Neuronal stem cell (in vitro differentiated cells): ENCODE results near the gene GORASP2.

ENCODE experiments used
- DNase-seq: peaks from one replicate; pipeline ENCODE4 v3.0.0-alpha.2; 2013; ENCODE audit warnings: low spot score
- H2AFZ ChIP-seq: one replicate; pipeline ENCODE4 v1.6.1; 2013; ENCODE audit warnings: mild to moderate bottlenecking, low read length, inconsistent platforms
- H2AK5ac ChIP-seq: 2 replicates; pipeline ENCODE4 v1.6.1; 2013; ENCODE audit warnings: low read depth, mild to moderate bottlenecking, inconsistent platforms, low read length, moderate library complexity, mixed read lengths
- H2BK120ac ChIP-seq: 2 replicates; pipeline ENCODE4 v1.6.1; 2013; ENCODE audit warnings: low read depth, mild to moderate bottlenecking, inconsistent platforms, low read length, moderate library complexity, mixed read lengths
- H2BK12ac ChIP-seq: one replicate; pipeline ENCODE4 v1.6.1; 2013; ENCODE audit warnings: low read length, inconsistent platforms
- H2BK15ac ChIP-seq: 2 replicates; pipeline ENCODE4 v1.6.1; 2013; ENCODE audit warnings: mild to moderate bottlenecking, low read length, inconsistent platforms, mixed read lengths
- H2BK5ac ChIP-seq: one replicate; pipeline ENCODE4 v1.6.1; 2013; ENCODE audit warnings: inconsistent platforms, mild to moderate bottlenecking, low read length, moderate library complexity
- H3K14ac ChIP-seq: one replicate; pipeline ENCODE4 v1.6.1; 2013; ENCODE audit warnings: low read length, inconsistent platforms
- H3K18ac ChIP-seq: 2 replicates; pipeline ENCODE4 v1.6.1; 2013; ENCODE audit warnings: low read length, inconsistent platforms
- H3K23ac ChIP-seq: 2 replicates; pipeline ENCODE4 v1.6.1; 2013; ENCODE audit warnings: low read depth, mild to moderate bottlenecking, mixed read lengths, low read length, inconsistent platforms; ENCODE audit not compliant: poor library complexity
- H3K27ac ChIP-seq: replicated peaks from 3 replicates; pipeline ENCODE4 v1.5.1; 2013; ENCODE audit warnings: low read length, inconsistent platforms
- H3K27me3 ChIP-seq, 3 experiments: 2 replicates each; pipeline ENCODE4 v1.6.1; 2013; ENCODE audit warnings: low read length in 3 of 3, mild to moderate bottlenecking in 2 of 3, inconsistent platforms in 1 of 3, low read depth in 1 of 3, mixed read lengths in 1 of 3, moderate library complexity in 1 of 3; ENCODE audit not compliant: control insufficient read depth in 3 of 3, insufficient read depth in 3 of 3
- H3K36me3 ChIP-seq, 2 donors: replicated peaks in 1 of 2; 2 replicates each; pipeline ENCODE4 v1.6.1; 2013; ENCODE audit warnings: low read length in 2 of 2; ENCODE audit not compliant: control insufficient read depth in 2 of 2, insufficient read depth in 2 of 2
- H3K4ac ChIP-seq: 2 replicates; pipeline ENCODE4 v1.6.1; 2013; ENCODE audit warnings: inconsistent platforms, mild to moderate bottlenecking, low read length, moderate library complexity
- H3K4me1 ChIP-seq, 2 donors: 1 replicate in 1 of 2; 2 replicates in 1 of 2; pipeline ENCODE4 v1.6.1; 2013; ENCODE audit warnings: low read length in 2 of 2, low read depth in 1 of 2; ENCODE audit not compliant: control insufficient read depth in 2 of 2, insufficient read depth in 1 of 2
- H3K4me2 ChIP-seq: one replicate; pipeline ENCODE4 v1.6.1; 2013; ENCODE audit warnings: mild to moderate bottlenecking, low read length, inconsistent platforms; ENCODE audit not compliant: insufficient read depth, poor library complexity, severe bottlenecking
- H3K4me3 ChIP-seq, 2 donors: 2 replicates each; pipeline ENCODE4 v1.5.1; 2013; ENCODE audit warnings: low read length in 2 of 2, mild to moderate bottlenecking in 2 of 2, inconsistent platforms in 1 of 2, moderate library complexity in 1 of 2
- H3K79me1 ChIP-seq: one replicate; pipeline ENCODE4 v1.6.1; 2013; ENCODE audit warnings: low read depth, mild to moderate bottlenecking, inconsistent platforms, low read length, moderate library complexity
- H3K9ac ChIP-seq: one replicate; pipeline ENCODE4 v1.6.1; 2013; ENCODE audit warnings: mild to moderate bottlenecking, low read depth, low read length, inconsistent platforms; ENCODE audit not compliant: poor library complexity
- H3K9me3 ChIP-seq, 2 donors: replicated peaks in 1 of 2; 2 replicates each; pipeline versions ENCODE3 to v1.6.1; 2013; ENCODE audit warnings: low read length in 2 of 2, mild to moderate bottlenecking in 2 of 2, inconsistent platforms in 1 of 2, low read depth in 1 of 2, mixed read lengths in 1 of 2, moderate library complexity in 1 of 2; ENCODE audit not compliant: control insufficient read depth in 2 of 2, insufficient read depth in 1 of 2
- H4K8ac ChIP-seq: one replicate; pipeline ENCODE4 v1.6.1; 2013; ENCODE audit warnings: low read depth, mild to moderate bottlenecking, inconsistent platforms, low read length, moderate library complexity
- H4K91ac ChIP-seq: one replicate; pipeline ENCODE4 v1.6.1; 2013; ENCODE audit warnings: low read length, low read depth, mild to moderate bottlenecking, inconsistent platforms; ENCODE audit not compliant: poor library complexity
- WGBS, 2 donors: extraction: QIAGEN DNeasy Blood & Tissue Kit; methylation state at CpG; one replicate each; pipeline ENCODE4 v1.1.7; 2013; ENCODE audit warnings: missing lambda C conversion rate in 2 of 2, mixed read lengths in 1 of 2; ENCODE audit not compliant: insufficient read length in 2 of 2, insufficient replicate concordance in 1 of 2; ENCODE audit errors: extremely low coverage in 2 of 2; 5-methylcytosine and 5-hydroxymethylcytosine counted together

Gene GORASP2

DNA sequence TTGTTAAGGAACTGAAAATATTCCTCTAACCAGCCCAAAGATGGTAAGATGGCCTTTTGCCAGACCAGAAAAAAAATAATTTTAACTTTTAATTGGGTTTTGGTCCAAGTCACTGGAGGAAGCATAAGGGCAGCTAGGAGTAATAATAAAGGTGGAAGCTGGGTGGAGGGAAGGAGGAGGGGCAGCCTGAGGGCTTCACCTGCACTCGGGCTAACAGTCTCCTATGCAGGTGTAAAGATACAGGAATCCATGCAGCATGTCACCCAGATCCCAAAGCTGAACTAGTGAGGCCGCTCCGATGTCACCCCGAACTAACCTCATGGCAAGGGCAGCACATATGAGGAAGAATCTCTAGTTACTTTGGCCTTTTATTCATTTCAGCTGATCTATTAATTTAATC, 37.2 kb upstream of the GORASP2 start:
- Histone ChIP-seq H3K14ac (no peak overlapping the region), H2BK15ac (no peak overlapping the region), H3K4me2 (no peak overlapping the region), H3K4me3 (no peak overlapping the region), H2BK120ac (no peak overlapping the region), H3K18ac (no peak overlapping the region), H4K91ac (no peak overlapping the region), H3K4me1 (no peaks in the 10 kb centered on the region), H2AK5ac (no peak overlapping the region), H3K9ac (no peak overlapping the region), H3K9me3 (no peaks in the 10 kb centered on the region), H3K4ac (no peak overlapping the region), H2BK5ac (no peak overlapping the region), H3K23ac (no peak overlapping the region), H4K8ac (no peak overlapping the region), H2AFZ (no peak overlapping the region), H3K27ac (no peak overlapping the region), H3K36me3 (no peaks in the 10 kb centered on the region), H3K27me3 (no peaks in the 10 kb centered on the region), H3K79me1 (no peaks in the 10 kb centered on the region), H2BK12ac (no peak overlapping the region)
- WGBS, 2 donors = no CpG with 5 or more reads among the region's 4 CpGs
- no peak for DNase-seq

DNA sequence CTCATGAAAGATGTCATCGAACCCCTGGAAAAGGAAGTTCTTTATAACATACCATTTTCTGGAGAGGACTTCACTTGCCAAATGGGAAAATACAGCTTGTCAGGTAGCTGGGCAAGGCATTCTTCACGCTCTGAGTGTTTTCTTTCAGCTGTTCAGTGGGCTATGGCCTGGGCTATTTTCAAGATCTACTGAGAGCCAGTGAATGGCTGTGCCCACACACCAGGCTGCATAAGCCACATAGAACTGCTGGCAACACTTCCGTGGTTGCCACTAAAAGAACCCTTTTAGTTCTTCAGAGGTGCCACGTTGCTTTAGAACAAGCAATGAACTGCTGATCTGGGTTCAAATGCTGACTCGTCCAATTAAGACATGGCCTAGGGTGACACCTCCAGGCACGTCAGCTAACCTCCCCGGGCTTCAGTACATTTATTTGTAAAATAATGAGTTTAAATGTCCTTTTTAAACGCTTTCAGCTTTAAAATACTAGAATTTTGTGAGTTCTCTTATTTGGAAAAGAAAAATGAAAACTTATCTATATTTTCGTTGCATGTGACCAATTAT, 36.6 kb upstream of the GORASP2 start:
- no peak overlapping the region for H3K4ac ChIP-seq
- no peak overlapping the region for H3K18ac ChIP-seq
- H2BK12ac ChIP-seq = no peak overlapping the region
- H2BK5ac ChIP-seq = no peak overlapping the region
- no peak overlapping the region for H4K8ac ChIP-seq
- H3K4me2 ChIP-seq = no peak overlapping the region
- H3K4me3 ChIP-seq = no peak overlapping the region
- no peak overlapping the region for H2AFZ ChIP-seq
- H2BK120ac ChIP-seq = no peak overlapping the region
- H3K9ac ChIP-seq = no peak overlapping the region
- no peak overlapping the region for H2AK5ac ChIP-seq
- H3K27me3 ChIP-seq = no peaks in the 10 kb centered on the region
- no peak overlapping the region for H2BK15ac ChIP-seq
- H3K14ac ChIP-seq = no peak overlapping the region
- H3K36me3 ChIP-seq = no peaks in the 10 kb centered on the region
- no peak overlapping the region for H3K23ac ChIP-seq
- H3K79me1 ChIP-seq = no peaks in the 10 kb centered on the region
- H3K27ac ChIP-seq = no peak overlapping the region
- no CpG with 5 or more reads among the region's 9 CpGs for WGBS, 2 donors
- H3K9me3 ChIP-seq = no peaks in the 10 kb centered on the region
- DNase-seq = no peak
- no peaks in the 10 kb centered on the region for H3K4me1 ChIP-seq
- H4K91ac ChIP-seq = no peak overlapping the region

DNA sequence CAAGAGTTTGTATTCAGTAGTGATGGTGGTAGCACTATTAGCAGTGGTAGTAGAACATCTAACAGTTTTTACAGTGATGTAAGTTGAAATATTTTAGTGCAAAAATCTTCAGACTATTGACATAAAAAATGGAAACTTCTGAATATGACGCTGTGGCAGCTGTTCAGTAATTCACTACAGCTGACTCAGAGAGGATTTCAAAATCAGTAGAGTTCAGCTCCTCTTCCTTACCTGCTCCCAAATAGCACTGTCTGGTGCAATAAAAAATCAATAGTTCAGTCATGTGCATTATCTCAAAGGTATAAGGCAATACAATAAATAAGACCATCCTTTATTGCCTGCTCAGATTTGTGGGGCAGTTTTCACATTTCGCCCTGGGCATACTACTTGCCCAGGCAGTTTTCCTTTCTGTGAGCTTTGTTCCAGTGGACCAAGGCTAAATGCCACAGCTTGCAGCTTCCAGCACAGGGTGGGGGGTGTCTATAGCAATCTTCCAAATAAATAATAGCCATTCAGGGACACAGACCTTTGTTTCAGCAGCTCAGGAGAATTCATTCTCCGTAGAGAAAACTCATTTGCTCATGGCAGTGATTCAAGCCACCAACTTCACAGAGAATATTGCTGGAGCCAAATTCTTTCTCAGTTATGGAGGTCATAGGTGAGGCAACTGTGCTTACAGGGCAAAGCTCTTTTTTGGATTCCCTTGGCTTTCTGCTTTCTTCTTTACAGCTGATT, 33.9 kb upstream of the GORASP2 start:
- Histone ChIP-seq H3K4me1 (no peaks in the 10 kb centered on the region), H2AK5ac (no peak overlapping the region), H3K9me3 (no peaks in the 10 kb centered on the region), H2BK5ac (no peak overlapping the region), H3K4me2 (no peak overlapping the region), H3K27ac (no peak overlapping the region), H2BK15ac (no peak overlapping the region), H3K4me3 (no peak overlapping the region), H3K18ac (no peak overlapping the region), H3K79me1 (no peaks in the 10 kb centered on the region), H2BK12ac (no peak overlapping the region), H3K4ac (no peak overlapping the region), H3K9ac (no peak overlapping the region), H3K27me3 (no peaks in the 10 kb centered on the region), H3K36me3 (no peaks in the 10 kb centered on the region), H3K14ac (no peak overlapping the region), H3K23ac (no peak overlapping the region), H4K91ac (no peak overlapping the region), H2AFZ (no peak overlapping the region), H2BK120ac (no peak overlapping the region), H4K8ac (no peak overlapping the region)
- WGBS, 2 donors = no CpG with 5 or more reads among the region's 3 CpGs
- DNase-seq = no peak

DNA sequence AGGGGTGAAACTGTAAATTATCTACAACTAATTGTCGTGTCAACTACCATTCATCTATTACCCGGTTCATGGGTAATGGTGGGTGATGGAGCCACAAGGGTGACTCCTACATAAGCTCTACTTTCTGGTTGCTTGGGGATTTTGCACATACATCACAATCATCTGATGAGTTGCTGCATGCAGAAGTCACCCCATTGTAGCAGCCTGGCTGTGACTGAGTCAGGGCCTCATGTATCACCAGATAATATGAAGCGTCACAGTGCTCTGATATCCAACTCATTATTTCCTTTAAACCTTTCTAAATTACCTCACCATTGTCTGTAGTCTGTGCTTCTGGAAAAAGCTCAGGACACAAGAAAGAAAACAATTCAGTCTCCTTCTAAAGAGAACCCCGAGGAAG, 32.4 kb upstream of the GORASP2 start:
- H3K79me1 ChIP-seq = no peaks in the 10 kb centered on the region
- no peak overlapping the region for H4K8ac ChIP-seq
- H3K14ac ChIP-seq = no peak overlapping the region

More for the DNA sequence above, 32.4 kb upstream of the GORASP2 start:
- no peak overlapping the region for H2BK120ac ChIP-seq
- H3K4ac ChIP-seq = no peak overlapping the region
- H3K9me3 ChIP-seq = no peaks in the 10 kb centered on the region
- H2AK5ac ChIP-seq = no peak overlapping the region
- H4K91ac ChIP-seq = no peak overlapping the region
- no peak overlapping the region for H2BK12ac ChIP-seq
- H3K18ac ChIP-seq = no peak overlapping the region
- H3K27me3 ChIP-seq = no peaks in the 10 kb centered on the region
- no peaks in the 10 kb centered on the region for H3K36me3 ChIP-seq
- no peak overlapping the region for H3K9ac ChIP-seq
- H3K27ac ChIP-seq = no peak overlapping the region
- H2BK5ac ChIP-seq = no peak overlapping the region
- H3K4me3 ChIP-seq = no peak overlapping the region
- no peak overlapping the region for H3K23ac ChIP-seq
- H2BK15ac ChIP-seq = no peak overlapping the region
- no peaks in the 10 kb centered on the region for H3K4me1 ChIP-seq
- DNase-seq = no peak
- no peak overlapping the region for H3K4me2 ChIP-seq
- no peak overlapping the region for H2AFZ ChIP-seq
- no CpG with 5 or more reads among the region's 4 CpGs for WGBS, 2 donors
